HG03378 (cell line): ENCODE results near the gene COL9A3.

Source experiments
- ATAC-seq: cut with Tn5 transposase; IDR thresholded peaks from one replicate; pipeline ENCODE4 v1.9.1; 2021; ENCODE audit warnings: mild to moderate bottlenecking, moderate library complexity; ENCODE audit not compliant: unreplicated experiment

COL9A3 gene

DNA sequence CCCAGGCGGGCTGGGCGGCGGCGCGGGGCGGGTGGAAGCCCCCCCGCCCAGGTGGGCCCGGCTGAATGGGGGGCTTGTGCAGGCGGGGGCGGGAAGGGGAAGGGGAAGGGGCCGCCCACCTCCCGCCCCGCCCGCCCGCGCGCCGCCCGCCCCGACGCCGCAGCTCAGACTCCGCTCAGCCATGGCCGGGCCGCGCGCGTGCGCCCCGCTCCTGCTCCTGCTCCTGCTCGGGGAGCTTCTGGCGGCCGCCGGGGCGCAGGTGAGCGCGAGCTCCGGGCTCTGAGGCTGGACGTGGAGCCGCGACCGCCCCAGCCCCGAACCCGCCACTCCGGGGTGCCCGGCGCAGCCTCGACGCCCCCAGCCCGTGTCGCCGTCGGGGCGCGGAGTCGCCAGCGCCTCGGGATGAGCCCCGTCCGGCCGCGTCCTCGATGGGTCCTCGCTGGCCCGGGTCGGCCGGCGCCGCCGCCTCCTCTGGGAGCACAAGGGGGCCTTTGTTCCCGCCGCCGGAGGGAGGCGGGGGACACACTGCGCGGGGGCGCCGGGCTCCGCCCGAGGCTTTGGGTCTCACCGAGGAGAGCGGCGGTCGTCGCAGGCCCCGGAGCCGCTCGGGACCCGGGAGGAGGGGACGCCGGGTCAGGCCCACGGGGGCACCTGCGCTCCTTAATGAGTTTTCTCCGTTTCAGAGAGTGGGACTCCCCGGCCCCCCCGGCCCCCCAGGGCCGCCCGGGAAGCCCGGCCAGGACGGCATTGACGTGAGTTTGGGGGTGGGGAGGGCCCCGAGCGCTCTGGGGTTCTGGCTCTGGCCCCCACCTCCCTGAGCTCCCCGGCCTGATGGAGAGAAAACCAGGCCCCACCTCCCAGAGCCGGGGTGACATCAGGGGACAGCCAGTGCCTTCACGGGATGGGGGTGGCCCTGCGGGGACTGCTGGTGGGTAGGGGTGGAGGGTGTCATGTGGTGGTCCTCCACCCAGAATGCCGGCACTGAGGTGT, at the start of gene COL9A3:
Gene COL9A3 (plus strand): TSS at position 167 of the 990 bp plus-strand sequence. CDS start 15 bp downstream, at position 182.
- ATAC-seq, result no peak

DNA sequence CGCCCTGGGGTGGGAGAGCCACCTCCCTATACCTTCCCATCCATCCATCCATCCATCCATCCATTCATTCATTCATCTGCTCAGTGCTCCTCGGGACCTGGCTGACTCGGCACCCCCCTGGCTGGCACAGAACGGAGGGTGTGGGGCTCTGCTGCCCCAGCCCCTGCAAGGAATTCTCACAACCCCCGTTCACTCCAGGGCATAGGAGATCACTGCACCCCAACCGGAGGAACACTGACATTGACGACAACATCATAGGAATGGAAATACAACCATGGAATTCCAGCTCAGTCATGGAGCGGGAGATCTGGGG, 48.7 kb upstream of the COL9A3 start:
- ATAC-seq, result no peak

DNA sequence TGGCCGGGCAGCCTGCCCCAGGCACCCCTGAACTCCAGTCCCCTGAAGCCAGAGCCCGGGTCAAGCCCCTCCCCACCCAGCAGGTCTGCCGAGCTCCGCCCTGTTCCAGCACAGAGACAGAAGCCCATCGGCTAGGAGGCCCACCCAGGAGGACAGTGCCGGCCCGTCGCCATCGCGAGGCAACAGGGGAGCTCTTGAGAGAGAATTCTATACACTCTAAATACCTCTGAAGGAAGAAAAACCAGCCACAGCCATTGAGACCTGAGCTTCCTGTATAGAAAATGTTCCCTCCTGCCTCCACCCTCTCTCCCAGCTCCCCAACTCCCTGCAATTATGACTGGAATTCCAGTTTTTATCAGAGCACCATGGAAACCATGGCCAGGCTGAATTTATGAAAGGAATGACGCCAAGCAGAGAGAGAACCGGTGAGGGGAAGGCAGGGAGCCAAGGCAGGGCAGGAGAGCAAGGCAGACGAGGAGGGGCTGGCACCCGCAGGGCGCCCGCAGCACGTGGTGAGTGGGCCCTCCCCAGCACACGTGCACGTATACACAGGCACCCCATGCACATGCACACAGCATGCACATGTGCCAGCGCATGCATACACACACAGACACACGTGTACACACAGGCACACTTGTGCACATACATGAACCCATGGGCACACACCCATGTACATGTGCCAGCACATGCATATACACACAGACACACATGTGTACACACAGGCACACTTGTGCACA, 48.1 kb upstream of the COL9A3 start:
- ATAC-seq, result no peak

DNA sequence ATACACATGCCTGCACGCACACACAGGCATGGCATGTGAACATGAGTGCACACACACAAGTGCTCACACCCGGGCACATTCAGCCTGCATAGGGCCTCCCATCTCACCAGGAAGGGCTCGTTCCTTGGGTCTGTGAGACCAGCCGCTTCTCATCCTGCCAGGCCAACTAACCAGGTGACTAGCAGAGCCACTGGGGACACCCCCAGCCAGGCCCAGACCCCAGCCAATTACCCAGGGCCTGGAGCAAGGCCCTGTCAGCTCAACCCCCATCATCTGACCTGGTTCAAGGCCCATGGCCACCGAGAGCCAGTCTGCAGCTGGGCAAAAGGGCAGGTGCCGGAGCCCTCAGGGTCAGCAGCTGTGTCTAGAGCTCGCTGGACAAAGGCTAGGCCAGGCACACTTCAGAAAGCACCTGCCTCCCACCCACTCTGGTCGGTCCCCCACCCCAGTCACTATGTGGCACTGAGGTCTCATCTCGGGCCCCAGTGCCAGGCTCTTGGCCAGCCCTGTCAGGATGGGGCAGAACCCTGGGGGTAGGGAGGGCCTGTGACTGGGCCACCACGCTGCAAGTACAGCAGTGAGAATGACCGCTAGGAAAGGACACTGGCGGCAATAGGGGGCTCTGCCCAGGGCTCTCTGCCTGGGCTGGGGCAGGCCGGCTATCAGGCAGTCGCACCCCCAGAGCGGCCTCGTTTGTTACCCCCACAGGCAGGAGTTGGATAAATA, 47.3 kb upstream of the COL9A3 start:
- ATAC-seq, result no peak

DNA sequence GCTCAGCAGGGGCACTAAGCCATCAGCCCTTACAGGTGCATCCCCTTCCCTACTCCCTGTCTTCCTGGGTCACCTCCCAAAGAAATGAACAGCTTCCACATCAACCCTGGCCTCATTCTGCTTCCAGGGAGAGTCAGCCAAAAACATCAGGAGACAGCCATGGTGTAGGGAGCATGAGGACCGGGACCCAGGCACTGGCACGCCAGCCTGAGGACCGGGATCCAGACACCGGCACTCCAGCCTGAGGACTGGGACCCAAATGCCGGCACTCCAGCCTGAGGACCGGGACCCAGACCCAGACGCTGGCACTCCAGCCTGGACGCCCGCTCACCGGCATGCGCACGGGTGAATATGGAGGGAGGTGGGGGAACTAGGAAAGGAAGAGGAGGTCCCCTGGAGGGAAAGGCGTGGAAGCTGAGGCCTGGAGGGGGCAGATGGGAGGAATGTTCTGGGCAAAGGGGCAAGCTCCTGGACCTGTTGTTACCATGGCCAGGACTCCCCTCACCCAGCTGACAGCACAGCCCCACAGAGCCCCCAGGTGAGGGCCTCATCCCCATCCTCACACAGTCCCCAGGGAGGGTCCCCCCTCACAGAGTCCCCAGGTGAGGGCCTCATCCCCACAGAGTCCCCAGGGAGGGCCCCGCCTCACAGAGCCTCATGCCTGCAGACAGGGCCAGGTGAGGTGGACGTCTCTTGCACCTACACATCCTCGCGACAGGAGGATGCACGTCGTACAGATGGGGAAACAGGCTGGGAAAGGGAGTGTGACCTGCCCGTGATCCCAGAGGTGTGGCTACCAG, 46.5 kb upstream of the COL9A3 start:
- ATAC-seq, result no peak

DNA sequence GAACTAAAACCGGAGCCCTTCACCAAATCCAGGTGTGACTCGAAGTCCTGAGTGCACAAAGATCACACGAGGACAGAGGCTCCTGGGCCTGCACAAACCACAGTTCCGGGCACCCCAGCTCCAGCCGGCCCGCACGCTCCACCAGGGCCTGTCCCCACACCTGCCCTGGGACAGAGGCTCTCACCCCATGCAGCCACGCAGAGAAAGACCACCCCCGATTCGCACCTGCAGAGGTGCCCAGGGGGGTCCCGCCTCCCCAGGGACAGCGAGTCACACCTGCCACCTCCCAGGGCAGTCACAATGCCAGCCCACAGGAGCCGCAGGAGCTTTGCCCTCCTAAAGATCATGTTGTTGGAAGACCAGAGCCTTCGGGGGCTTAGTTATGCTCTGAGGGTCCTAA, 45.9 kb upstream of the COL9A3 start:
- ATAC-seq, result no peak

DNA sequence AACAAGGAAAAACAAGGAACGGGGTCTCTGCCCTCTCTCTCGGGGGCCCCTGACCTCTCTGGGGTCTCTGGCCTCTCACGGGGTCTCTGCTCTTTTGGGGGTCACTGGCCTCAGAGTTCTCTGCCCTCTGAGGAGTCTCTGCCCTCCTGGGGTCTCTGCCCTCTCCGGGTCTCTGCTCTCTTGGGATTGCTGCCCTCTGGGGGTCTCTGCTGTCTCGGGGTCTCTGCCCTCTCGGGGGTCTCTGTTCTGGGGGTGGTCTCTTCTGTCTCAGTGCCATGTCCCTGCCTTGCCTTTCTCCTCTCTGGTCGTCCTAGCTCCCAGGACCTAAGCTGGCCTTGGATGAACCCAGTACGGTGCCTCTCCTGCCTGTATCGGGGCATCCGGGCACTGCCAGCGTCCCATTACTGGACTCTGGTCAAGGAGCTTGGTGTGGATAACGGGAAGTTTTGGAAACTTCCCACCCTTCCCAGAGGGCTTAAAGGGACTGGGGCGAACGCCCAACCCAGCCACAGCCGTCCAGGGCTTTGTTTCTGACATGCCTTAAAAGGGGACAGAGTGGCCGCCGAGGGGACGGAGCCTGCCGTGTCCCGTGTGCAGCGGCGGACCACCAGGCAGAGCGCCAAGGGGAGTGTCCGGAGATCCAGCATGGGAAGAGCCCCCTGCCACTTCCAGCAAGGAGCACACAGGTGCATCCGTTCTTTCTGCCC, 45.3 kb upstream of the COL9A3 start:
- ATAC-seq, result no peak

DNA sequence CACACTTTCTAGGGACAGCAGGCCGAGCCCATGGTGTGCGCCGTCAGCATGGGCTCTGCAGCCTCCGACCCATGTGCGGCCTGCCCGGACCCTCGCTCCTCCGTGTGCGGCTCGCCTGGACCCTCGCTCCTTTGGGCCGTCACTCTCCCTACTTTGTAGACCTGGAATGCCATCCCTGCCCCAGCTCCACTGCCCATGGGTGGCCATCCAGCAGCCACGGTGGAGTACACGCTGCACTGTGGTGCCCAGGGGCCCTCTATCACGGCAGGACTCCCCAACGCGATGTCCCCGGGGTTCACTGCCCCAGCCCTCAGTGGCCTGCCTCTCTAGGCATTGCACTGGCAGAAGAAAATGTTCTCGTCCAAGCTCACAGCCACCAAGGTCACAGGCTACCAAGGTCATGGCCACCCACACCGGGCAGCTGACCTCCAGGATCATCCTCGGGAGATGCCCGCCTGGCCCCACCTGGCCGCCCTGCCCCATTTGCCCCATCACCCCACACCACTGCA, 44.7 kb upstream of the COL9A3 start:
- ATAC-seq, result no peak

DNA sequence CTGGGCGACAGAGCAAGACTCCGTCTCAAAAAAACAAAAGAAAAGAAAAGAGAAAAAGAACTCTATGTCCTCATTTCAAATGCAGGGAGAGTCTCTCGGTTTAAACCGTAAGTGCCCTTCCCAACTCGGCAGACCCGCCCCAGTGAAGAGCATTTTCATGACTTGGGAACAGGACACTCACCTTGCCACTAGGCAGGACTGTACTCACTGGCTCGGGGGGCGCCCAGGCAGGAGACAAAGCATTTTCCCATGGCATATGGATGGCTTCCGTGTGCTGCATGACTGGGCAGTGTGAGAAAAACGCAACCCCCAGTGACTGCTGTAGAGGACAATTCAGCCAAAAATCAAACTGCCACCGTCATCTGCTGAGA, 44.2 kb upstream of the COL9A3 start:
- ATAC-seq, result no peak

DNA sequence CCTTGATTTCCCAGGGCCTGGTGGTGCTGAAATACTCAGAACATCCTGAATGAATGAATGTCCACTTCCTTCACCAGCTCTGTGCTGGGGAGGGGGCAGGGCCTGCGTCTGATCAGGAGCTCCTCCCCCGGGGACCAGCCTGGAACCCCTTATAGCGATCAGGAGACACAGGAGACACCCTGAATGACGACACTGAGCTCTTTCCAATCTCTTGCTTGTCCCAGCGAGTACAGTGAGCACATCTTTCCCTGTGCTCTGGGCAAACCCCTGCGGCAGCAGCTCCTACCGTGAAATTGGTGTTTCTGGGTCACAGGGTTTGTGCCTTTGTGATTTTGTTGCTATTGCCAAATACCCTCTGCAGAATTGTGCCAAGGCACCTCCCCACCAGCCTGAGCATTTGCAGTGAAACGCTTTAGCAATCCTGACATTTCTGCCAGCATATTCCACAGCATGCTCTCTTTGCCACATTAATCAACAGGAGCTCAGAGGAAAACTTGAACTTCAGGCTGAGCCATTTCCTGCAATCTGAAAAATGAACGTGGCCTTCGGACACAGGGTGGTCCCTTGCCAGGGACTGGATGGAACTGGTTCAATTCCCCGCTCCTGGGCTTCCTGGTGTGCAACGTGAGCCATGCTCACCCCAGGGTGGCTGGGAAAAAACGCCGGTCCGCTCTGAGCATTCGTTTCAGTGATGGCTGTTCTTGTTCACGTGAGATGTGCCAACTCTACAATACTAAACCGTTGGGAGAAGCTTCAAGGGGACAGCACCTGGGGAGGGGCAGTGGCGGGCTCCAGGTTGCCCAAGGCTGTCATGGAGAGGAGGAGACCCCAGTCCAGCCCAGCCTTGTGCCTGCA, 43.6 kb upstream of the COL9A3 start:
- no peak for ATAC-seq

DNA sequence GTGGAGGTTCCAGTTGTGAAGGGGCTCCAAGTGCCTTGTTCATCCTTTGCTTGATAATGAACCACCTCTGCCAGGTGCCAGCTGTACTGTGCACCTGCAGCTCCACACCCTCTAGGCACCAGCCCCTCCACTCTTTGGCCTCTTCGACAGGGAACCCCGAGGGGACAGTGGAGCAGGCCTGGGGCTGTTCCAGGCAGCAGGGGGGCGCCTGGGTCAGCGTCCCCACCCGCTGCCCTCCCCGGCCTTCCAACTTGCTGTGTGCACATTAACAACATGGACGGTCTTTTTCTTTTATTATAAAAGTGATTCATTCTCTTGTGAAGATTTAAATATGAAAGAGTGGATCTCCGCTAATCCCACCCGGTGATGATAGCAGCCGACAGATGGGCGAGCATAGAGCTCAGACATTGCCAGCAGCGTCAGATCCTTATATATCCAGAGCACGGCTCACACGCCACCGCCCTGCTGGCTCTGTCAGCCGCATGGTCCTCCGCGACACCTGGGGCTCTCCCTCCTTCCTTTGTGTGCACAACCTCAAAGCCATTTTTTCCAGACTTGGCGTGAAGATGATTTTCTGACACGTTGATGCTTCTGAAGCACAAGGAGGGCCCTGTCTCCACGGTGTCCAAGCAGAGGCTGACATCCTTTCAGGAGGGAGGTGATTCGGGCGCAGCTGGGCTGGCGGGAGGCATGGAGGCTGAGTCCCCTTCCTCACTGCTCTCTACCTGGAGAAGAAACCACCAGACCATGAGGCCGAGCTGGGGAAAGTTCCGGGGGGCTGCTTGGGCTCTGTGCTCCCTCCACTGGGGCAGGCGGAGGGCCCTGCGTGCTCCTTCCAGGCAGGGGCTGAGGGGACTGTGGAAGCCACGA, 42.8 kb upstream of the COL9A3 start:
- no peak for ATAC-seq

DNA sequence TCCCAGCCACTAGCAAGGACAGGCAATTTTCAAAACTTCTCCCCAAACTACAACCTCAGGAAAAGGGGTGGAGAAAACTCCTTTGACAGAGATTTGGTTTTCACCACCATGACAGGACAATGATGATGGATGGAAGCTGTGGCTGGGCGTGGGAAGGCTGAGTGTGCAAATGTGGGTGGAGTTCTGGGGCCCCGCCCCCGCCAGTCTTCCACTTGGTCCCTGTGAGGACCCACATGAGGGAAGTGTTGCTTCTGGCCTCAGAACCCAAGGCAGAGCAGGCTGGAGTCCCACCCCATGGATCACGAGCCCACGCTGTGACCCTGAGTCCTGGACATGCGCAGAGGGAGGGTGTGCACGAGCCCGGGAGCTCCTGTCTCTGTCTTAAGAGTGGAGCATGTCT, 42.1 kb upstream of the COL9A3 start:
- no peak for ATAC-seq

DNA sequence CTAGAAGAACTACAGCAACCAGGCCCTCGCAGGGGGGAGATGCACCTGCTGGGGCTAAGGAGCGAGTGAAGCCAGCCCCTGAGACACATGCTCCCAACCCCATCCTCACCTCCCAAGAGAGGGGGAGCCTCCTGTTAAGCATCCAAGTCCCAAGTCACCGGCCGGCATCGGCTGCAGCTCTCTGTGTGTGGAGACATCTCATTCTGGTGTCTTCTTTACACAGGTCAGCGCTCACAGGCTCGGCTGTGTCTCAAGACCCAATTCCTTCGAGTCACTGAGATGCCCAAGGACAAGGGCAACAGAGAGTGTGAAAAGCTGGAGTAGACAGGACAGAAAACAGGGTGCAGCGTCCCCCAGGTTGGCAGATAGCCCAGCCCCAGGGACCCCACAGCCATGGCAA, 41.6 kb upstream of the COL9A3 start:
- ATAC-seq, result no peak

DNA sequence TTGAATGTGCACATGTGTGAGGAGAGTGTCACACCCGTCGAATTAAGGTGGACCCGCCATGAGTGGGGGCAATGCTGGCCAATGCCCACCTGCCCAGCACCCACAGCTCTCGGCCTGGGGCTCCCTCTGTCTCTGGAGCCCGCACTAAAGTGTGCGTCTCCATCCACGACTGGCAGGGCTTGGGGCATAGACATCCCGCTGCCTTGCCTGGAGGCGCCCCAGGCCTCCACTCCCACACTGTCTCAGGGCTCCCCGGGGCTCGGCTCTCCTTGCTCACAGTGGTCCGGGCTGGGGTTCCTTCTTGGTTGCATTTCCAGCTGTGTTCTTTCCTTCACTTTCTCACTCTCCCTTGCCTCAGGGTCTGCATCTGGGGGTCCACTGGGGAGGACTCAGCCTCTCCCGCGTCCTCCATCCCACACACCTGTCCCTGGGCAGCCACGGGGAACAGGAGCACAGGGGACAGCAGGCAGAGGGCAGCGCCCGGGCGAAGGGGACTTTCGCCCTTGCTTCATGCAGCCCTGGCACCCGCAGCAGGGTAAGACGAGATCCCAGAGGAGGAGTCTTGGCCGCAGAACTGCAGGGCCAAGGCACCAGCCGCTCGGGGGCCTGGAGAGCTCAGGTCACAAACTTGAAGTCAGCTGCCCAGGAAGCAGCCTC, 40.7 kb upstream of the COL9A3 start:
- ATAC-seq, result no peak

DNA sequence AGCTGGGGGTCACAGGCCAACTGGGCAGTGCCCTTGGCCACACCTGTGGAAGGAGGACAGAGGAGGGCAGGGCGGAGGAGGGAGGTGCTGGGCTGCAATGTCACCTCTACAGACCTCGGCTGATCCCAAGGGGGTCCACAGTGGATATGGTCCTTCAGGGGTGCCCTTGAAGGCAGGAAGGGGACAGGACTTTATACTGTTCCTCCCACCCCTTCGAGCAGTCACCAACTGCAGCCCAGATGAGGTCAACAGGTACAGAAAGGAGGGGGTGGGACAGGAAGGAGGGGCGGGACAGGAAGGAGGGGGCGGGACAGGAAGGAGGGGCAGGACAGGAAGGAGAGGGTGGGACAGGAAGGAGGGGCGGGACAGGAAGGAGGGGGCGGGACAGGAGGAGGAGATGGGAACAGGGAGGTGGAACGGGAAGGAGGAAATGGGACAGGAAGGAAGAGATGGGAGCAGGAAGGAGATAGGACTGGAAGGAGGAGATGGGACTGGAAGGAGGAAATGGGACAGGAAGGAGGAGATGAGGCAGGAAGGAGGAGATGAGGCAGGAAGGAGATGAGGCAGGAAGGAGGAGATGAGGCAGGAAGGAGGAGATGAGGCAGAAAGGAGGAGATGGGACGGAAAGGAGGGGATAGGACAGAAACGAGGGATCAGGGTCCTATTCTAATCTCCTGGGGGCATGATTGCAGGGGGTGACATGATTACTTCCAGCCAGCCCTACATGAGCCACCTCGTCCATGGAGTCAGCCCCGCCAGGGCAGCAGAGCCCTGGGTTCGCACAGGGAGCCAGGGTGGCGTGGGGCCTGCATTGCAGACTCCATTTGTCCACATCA, 39.9 kb upstream of the COL9A3 start:
- ATAC-seq, result no peak

DNA sequence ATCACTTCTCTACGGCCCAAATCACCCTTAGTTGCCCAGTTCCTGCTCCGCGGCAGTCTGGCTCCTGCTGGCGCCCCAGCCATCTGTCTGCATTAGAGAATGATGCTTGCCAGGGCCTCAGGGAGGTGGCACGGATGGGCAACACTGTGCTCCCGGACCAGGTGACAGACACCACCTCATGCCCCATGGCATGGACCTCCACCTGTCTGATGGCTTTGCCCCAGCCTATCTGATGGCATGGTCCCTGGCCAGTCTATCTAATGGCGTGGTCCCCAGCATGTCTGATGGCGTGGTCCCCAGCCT, 39.4 kb upstream of the COL9A3 start:
- ATAC-seq, result no peak

DNA sequence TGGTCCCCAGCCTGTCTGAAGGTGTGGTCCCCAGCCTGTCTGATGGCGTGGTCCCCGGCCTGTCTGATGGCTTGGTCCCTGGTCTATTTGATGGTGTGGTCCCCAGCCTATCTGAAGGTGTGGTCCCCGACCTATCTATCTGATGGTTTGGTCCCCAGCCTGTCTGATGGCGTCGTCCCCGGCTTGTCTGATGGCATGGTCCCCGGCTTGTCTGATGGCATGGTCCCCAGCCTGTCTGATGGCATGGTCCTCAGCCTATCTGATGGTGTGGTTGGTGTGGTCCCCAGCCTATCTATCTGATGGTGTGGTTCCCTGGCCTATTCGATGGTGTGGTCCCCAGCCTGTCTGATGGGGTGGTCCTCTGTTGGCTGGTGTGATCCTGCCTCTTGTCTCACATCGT, 38.8 kb upstream of the COL9A3 start:
- no peak for ATAC-seq
